Keratinocyte (primary cell): ENCODE data around the gene PABPN1. TPM values are rescaled to one million over a fixed set of nuclear protein-coding genes. Genes with fewer than 3 reads are reported as not detected.

Source experiments
- DNase-seq: peaks from one replicate; pipeline ENCODE4 v3.0.0-alpha.2; 2011; ENCODE audit warnings: low read depth, missing footprints, low spot score
- FAIRE-seq: peaks from 2 replicates; lab custom pipeline; 2011; peaks lifted over from hg19 to GRCh38; lab: Jason Lieb, UNC
- H2AFZ ChIP-seq: 2 replicates; pipeline ENCODE4 v1.6.0; 2012; ENCODE audit warnings: low read length, control low read depth, inconsistent platforms; ENCODE audit not compliant: control insufficient read depth
- H3K27ac ChIP-seq: 2 replicates; pipeline ENCODE4 v1.5.1; 2011; ENCODE audit warnings: low read length; ENCODE audit not compliant: control insufficient read depth, insufficient read depth
- H3K27me3 ChIP-seq: 3 replicates; pipeline ENCODE4 v1.6.0; 2011; ENCODE audit warnings: low read length; ENCODE audit not compliant: control insufficient read depth, insufficient read depth; ENCODE audit errors: extremely low read depth
- H3K36me3 ChIP-seq, 2 experiments: 2 replicates in 1 of 2; 3 replicates in 1 of 2; pipeline ENCODE4 v1.5.1; 2011; ENCODE audit warnings: low read length in 2 of 2, mild to moderate bottlenecking in 1 of 2; ENCODE audit not compliant: control insufficient read depth in 2 of 2, insufficient read depth in 2 of 2; ENCODE audit errors: extremely low read depth in 1 of 2
- H3K4me1 ChIP-seq: 3 replicates; pipeline ENCODE4 v1.5.1; 2011; ENCODE audit warnings: low read length; ENCODE audit not compliant: control insufficient read depth, insufficient read depth; ENCODE audit errors: extremely low read depth
- H3K4me2 ChIP-seq: 3 replicates; pipeline ENCODE4 v1.6.0; 2011; ENCODE audit warnings: low read depth, low read length; ENCODE audit not compliant: control insufficient read depth, insufficient read depth; ENCODE audit errors: extremely low read depth
- H3K4me3 ChIP-seq, 3 experiments: fragments of 200-600 bp in 1 of 3; sonication (generic) in 1 of 3; 2 replicates in 2 of 3; 3 replicates in 1 of 3; pipeline ENCODE4 v1.5.1; 2011 to 2016; ENCODE audit warnings: low read length in 3 of 3, mild to moderate bottlenecking in 3 of 3, control low read depth in 2 of 3, inconsistent platforms in 1 of 3, low read depth in 1 of 3, mixed read lengths in 1 of 3, mixed run types in 1 of 3, moderate library complexity in 1 of 3; ENCODE audit not compliant: control insufficient read depth in 2 of 3, insufficient read depth in 2 of 3; ENCODE audit errors: extremely low read depth in 1 of 3
- H3K79me2 ChIP-seq: 2 replicates; pipeline ENCODE4 v1.6.0; 2012; ENCODE audit warnings: low read length; ENCODE audit not compliant: control insufficient read depth, insufficient read depth
- H3K9ac ChIP-seq: 3 replicates; pipeline ENCODE4 v1.6.0; 2011; ENCODE audit warnings: low read length; ENCODE audit not compliant: control insufficient read depth, insufficient read depth; ENCODE audit errors: extremely low read depth
- H3K9me1 ChIP-seq: 3 replicates; pipeline ENCODE4 v1.6.0; 2011; ENCODE audit warnings: low read length; ENCODE audit not compliant: control insufficient read depth, insufficient read depth; ENCODE audit errors: extremely low read depth
- H3K9me3 ChIP-seq: 2 replicates; pipeline ENCODE4 v1.5.1; 2012; ENCODE audit warnings: low read depth, low read length; ENCODE audit not compliant: control insufficient read depth
- H4K20me1 ChIP-seq: 3 replicates; pipeline ENCODE4 v1.6.0; 2011; ENCODE audit warnings: low read length; ENCODE audit not compliant: control insufficient read depth, insufficient read depth; ENCODE audit errors: extremely low read depth
- CTCF ChIP-seq, 3 experiments: IDR thresholded peaks in 1 of 3; conservative IDR thresholded peaks in 1 of 3; optimal IDR thresholded peaks in 1 of 3; 2 replicates in 2 of 3; 3 replicates in 1 of 3; pipeline versions ENCODE3 to v1.5.1; 2011; ENCODE audit warnings: low read length in 3 of 3, mild to moderate bottlenecking in 3 of 3, moderate library complexity in 2 of 3, control low read depth in 1 of 3, inconsistent platforms in 1 of 3; ENCODE audit not compliant: insufficient read depth in 2 of 3; ENCODE audit errors: extremely low read depth in 1 of 3
- EZH2 ChIP-seq: IDR thresholded peaks from one replicate; pipeline ENCODE4 v1.6.1; 2012; ENCODE audit warnings: inconsistent platforms, mild to moderate bottlenecking, low read length, moderate library complexity
- dilution Hi-C: fragments of 300-500 bp; cut with MboI; formaldehyde crosslinking; loops from one replicate; pipeline ENCODE4 v1.7.0; 2020; ENCODE audit warnings: low sequenced_read_pairs; ENCODE audit not compliant: extremely low pct_ligation_motif_present
- polyA plus RNA-seq, 5 experiments: library from polyadenylated mRNA; depleted of rRNA in 3 of 5; stranded (reverse) in 3 of 5; stranded (forward) in 1 of 5; unstranded in 1 of 5; fragments of >200 nt; gene quantifications; 1 replicate in 1 of 5; 2 replicates in 3 of 5; 3 replicates in 1 of 5; pipeline versions ENCODE4 v1.2.1 to v1.2.3, GENCODE V29; 2011 to 2012; ENCODE audit warnings: missing spikeins in 2 of 5, low read depth in 1 of 5, low replicate concordance in 1 of 5

The PABPN1 gene
- polyA plus RNA-seq, 1 donor (not counting 4 experiments of a cell fraction or from before 2014, with no cell fraction given), result 185 TPM

- H3K9ac ChIP-seq, result peak overlapping the region; percentile 89
- DNase-seq, result no peak
- H4K20me1 ChIP-seq, result no peaks in the 10 kb centered on the region
These were observed 20.5 kb upstream of the PABPN1 start for GRCh38 chr14:23300687-23301223.

GRCh38 chr14:23301288-23301968 lies 19.8 kb upstream of the PABPN1 start:
- Histone ChIP-seq H3K36me3 (no peaks in the 10 kb centered on the region), H3K4me3 (peak overlapping the region; percentile 49 to 94 (median 77)), H3K9me1 (no peaks in the 10 kb centered on the region), H3K9me3 (no peaks in the 10 kb centered on the region), H4K20me1 (no peaks in the 10 kb centered on the region), H3K79me2 (no peaks in the 10 kb centered on the region), H3K27me3 (no peaks in the 10 kb centered on the region), H3K9ac (peak overlapping the region; percentile 89), H2AFZ (peak overlapping the region; percentile 95), H3K4me2 (peak overlapping the region; percentile 93), H3K27ac (peak overlapping the region; percentile 91), H3K4me1 (peaks cover 39% of the 10 kb centered on the region)
- peak; percentile 52 to 85 (median 69) for TF ChIP-seq CTCF (optimal IDR thresholded peaks at IDR 0.05 in 1 of 3, IDR thresholded peaks at IDR 0.05 in 1 of 3, conservative IDR thresholded peaks at IDR 0.05 in 1 of 3; ENCODE audit: extremely low read depth in 1 of 3, insufficient read depth in 2 of 3, low read length in 3 of 3)
- no peak for TF ChIP-seq EZH2
- DNase-seq, result no peak
- FAIRE-seq, result no peak
- dilution Hi-C loops, result no loop called here

More at GRCh38 chr14:23300687-23301223, 20.5 kb upstream of the PABPN1 start:
- no peaks in the 10 kb centered on the region for H3K36me3 ChIP-seq
- H3K27ac ChIP-seq, result peak overlapping the region; percentile 91
- H3K9me1 ChIP-seq, result no peaks in the 10 kb centered on the region
- no peak for FAIRE-seq
- H3K4me2 ChIP-seq, result peak overlapping the region; percentile 100
- H3K4me3 ChIP-seq, result peak overlapping the region; percentile 45 to 94 (median 70)
- no peaks in the 10 kb centered on the region for H3K79me2 ChIP-seq
- peaks cover 35% of the 10 kb centered on the region for H3K4me1 ChIP-seq
- no peak for TF ChIP-seq CTCF (optimal IDR thresholded peaks at IDR 0.05 in 1 of 3, IDR thresholded peaks at IDR 0.05 in 1 of 3, conservative IDR thresholded peaks at IDR 0.05 in 1 of 3; ENCODE audit: extremely low read depth in 1 of 3, insufficient read depth in 2 of 3, low read length in 3 of 3)
- no peak for TF ChIP-seq EZH2
- dilution Hi-C loops, result no loop called here
- H2AFZ ChIP-seq, result peak overlapping the region; percentile 75
- no peaks in the 10 kb centered on the region for H3K27me3 ChIP-seq
- no peaks in the 10 kb centered on the region for H3K9me3 ChIP-seq
